ENCODE results near the gene CIAO1.
"Not testable (repeated sequence)": the region's sequence is repeated elsewhere in the genome, so short reads cannot be mapped to it uniquely, and the experiment has no call there.

Gene CIAO1

DNA sequence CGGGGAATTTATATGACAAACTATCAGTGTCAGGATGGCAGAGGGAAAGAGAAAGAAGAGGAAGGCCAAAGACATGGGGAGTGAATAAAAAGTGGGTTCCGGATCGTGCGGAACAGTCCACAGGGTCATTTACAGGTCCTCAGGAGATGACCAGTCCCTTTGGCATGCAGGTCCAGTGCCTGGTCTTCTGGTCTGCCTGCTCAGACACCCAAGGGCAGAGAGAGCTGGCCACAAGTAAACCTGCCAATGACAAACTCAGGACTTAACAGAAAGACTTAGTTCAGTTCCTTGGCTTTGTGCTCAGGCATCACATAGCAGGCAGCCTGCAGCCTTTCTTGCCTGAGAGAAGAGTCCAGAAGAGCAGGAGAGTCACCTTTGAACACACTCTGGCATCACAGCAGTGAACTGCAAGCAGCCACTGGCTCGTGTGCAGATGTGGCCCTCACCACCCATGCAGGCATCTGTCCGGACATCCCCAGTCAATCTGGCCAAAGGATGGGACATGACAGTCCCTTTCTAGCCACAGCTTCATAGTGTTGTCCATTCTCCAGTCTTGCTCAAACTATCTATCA is 14.2 kb upstream of the CIAO1 start:
- no peak for DNase-seq

DNA sequence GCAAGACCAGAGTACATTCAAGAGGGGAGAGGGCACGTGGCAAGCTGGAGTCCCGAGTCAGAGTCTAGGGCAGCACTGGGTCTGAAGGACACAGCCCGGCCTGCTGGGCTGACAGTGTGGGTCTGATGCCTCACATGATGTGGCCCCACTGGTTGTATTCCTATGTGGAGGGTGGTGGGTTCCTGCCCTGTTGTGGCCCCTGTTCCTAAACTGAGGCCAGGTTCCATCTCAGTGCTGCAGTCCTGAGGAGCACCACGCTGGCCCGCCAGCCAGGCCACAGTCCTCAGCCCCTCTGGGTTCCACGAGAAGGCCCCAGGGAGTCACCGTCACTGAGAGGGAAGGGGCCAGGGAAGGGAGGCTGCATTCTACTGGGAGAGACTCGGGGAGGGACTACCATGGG is 13.5 kb upstream of the CIAO1 start:
- no peak for DNase-seq

DNA sequence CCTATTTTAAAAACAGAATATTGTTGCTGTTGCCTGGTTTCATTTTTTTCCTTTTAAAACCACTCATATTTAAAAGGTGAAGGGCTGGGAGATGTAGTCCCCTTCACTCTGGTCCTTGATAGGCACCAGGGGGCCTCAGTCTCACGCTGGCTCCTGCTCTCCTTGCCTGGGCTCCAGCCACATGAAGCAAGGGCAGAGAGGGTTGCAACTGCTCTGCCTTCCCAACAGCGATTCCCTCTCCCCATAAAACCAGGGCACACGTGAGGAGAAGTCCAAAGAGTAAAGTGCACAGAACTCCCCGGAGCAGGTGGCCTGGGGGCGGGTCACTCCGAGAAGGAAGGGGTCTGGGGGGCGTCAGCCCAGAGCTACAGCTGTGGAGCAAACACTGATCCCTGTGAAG is 13.0 kb upstream of the CIAO1 start:
- DNase-seq = no peak

DNA sequence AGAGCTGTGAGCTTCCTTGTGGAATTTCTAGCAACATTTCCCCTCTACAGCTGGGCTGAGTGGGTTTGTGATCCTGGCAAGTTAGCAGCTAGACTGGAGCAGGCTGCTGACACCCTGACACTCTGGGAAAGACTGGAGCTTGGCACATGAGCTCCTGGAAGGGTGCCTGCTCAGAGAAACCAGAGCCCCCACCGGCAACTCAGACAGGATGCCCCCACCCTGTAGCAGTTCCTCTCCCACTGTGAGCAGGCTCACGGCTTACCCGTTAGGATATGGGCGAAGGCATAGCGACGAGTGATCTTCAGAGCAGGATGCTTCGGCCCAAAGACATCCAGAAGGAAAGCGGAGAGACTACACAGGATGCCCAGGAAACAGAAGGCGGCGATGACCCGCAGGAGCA is 11.5 kb upstream of the CIAO1 start:
- no peak for DNase-seq

DNA sequence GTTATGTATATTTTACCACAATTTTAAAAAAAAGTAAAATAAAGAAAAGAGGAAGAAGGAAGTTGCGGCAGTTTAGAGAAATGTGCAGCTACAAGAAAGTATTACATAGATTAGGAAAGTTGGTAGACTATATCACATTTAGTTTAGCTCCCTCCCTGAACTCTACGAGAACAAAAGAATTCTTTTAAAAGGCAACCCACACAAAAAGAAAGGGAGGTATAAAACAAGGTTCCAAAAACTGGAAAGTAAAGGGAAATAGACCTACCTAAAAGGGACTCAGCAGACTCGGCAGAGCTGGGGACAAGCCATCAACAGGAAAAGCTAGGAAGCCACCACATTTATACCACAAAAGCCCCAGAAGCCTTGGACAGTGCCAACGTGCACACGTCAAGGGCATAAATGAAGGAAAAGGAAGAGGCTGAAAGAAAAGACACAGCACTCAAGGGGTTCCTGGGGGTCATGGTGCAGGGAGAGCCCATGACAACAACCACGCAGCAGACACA is 9.4 kb upstream of the CIAO1 start:
- no peak for DNase-seq

DNA sequence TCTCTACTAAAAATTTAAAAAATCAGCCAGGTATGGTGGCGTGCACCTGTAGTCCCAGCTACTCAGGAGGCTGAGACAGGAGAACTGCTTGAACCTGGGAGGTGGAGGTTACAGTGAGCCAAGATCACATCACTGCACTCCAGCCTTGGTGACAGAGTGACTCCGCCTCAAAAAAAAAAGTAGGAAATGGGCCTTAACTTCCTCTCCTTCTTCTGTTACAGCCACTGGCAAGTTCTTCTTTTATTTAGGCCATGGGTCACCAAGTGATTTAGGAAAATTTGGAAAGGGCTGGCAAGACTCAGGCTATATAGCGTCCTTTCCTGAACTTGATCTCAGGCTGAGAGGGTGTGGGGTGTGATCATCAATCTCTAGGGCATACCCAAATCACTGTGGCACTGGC is 8.3 kb upstream of the CIAO1 start:
- not testable (repeated sequence) for DNase-seq

DNA sequence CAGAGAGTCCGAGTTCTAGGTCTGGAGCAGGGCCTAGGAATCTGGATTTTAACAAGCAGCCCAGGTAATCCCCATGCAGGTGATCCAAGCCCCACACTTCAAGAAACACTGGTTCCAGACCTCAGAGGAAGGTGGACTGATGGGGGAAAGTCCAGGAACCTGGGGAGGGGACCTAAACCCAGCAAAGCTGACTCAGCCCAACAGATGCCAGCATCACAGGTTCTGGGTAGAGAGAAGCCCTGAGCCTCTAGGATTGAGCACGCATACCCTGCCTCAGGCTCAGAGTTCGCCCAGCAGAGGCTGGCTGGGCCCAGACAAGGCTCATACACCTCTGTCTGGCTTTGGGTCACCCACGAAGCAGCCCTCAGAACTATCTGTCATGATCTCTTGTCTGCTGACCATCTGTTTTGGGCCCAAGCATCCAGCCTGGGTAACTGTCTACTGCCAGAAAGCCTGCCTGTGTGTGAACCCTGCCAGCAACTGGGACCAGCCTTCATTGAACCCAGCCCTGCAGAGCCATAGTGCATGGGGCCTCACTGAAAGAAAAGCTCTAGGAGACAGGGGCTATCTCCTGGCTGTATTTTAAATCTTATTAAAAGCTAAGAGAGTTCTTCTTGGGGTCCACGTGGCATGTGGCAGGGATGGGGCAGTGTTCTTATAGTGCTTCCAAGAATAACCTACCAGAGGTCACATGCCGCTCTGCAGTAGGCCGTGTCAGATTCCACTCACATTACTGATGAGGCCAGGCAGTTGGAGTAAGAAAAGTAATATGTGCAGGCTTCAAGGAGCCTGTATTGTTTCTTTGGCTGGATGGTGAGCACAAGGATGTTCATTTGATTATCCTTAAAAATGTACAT is 7.6 kb upstream of the CIAO1 start:
- DNase-seq = no peak

DNA sequence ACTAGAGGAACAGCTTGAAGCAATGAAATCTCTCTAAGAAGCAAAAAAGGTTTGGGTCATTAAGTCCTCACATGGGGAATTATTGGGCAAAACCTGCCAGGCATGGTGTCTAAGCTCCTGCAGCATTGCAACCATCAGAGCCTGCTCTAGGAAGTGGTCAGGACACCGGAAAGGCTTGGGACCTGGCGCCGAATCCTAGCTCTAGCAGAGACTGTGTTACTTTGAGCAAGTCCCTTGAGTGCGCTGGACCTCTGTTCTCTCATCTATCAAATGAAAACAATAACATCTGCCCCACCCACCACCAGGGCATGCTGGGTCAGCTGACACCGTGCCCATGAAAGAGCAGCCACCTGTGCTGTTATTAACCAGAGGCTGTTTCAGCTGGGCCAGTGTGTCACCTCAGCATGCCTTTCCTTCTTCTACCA is 6.5 kb upstream of the CIAO1 start:
- no peak for DNase-seq

DNA sequence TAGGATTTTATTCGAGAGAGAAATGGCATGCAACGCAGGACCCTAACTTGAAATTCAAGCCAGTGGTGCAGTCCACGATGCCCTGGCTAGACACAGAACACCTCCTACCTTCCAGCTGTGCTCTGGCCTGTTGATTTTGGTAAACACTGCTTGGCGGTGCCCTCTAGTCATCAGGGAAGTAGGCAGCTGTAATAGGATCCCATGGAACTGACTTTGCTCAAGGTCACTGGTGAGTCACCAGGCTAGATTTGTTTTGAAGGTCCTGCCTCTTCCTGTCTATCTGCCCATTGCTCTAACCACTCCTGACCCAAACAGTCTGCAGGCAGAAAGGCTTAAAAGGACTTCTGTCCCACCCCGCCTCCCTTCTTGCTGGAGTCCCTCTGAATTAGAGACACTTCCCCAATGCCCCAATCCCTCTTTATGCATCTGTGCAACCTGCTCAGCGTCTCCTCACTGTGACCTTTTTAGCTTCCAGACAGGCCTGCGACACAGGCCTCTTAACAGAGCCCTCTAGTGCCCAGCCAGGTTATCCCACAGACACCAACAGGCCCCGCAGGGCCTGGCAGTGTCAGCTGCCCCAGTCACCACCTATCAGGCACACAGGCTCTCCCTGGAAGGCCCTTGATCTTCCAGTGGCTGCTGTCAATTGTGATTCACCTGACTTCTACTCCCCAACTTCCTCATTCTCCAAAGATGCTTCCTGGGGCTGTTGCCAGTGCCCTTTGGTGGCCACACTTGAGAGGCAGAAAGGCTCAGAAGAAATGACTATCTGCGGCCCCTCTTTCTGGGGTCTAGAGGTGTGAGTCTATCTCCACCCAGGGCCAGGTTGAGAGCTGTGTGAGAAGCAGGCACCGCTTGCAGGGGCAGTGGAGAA is 5.4 kb upstream of the CIAO1 start:
- no peak for DNase-seq

DNA sequence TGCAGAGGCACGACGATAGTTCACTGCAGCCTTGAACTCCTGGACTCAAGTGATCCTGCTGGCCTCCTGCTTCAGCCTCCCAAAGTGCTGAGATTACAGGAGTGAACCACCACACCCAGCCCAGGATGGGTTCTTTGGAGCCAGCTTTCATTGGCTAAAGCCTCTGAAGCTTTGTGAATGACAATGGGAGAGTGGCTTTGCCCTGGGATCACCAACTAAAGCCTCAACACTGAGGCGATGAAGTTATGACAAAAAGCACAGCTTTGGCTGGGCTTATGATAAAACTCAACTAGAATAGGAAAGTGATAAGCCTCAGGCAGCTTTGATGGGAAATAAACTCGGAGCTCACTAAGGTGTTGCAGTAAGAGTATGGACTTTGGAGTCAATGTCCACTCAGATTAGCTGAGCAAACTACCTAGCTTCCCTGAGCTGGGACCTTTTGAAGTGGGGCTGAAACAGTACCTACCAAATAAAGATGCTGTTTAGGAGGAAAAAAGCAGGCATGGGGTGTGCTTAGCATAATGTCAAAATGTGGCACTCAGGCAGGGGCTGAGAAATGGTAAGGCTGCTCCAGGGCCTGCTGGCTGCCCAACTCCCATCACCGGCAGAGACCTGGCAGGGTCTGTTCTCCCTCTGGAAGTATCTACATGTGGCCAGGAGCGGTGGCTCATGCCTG is 4.6 kb upstream of the CIAO1 start:
- no peak for DNase-seq

DNA sequence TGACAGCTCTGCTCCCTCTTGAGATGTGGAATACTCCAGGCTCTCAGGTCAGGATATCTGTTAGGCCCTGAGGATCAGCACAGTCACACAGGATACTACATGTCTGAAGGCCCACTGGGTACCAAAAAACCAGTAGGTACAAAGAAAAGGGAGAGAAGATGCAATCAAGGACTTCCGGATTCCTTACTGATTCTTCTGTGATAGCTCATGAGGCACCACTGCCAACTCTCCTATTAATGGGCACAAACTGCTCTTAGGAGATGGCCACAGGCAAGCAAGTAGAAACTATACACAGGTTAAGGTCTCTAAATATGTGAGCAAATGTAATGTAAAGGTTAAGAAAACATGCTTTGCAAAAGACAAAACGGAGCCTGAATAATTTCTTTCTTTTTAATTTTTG is 3.7 kb upstream of the CIAO1 start:
- no peak for DNase-seq

DNA sequence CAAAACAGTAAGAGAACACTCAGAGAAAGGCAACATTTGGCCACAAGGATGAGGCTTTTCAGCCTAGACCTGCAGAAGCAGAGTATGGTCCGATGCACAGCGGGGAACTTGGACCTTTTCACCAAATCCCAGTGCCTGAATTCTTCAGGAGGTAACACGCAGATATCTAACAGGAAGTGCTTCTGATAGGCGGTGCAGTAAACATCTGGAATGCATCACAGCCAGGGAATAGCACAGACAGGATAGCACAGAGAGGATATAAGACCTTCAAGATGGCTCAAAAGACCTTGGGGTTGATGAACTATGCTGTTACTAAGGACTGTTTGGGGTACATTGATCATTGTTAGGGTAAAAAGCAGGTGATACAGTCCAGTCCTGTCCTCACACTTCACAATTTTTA is 1.9 kb upstream of the CIAO1 start:
- DNase-seq = no peak

DNA sequence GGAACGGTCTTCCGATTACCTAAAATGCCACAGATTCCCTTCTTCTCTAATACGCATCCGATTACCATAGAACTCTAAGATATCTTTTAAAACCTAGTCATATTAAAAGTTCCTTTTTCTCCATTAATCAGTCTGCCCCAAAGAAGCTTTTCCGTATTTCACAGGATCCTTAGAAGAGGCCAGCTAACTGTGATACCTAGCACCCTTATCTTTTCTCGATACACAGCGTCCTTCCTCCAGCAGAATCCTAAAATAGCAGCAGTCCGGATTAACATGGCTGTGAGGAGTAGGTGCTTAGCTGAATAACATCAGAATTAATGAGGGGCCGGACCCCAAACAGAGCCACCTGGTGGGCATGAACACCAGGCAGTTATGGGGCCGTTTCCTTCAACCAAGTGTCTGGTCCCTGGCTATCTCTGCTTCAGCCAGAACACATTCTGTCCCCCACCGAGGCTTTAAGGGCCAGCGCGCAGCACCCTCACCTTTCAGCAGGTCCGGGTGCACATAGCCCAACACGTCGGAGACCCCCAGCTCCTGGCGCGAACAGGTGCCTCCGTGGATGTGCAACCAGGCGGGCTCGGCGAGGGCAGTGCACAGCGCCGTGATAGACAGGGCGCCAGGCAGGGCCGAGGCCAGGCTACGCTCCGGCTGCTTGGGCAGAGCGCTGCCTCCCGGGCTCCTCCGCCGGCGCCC is 1.2 kb upstream of the CIAO1 start:
- peak; percentile 30 for DNase-seq

DNA sequence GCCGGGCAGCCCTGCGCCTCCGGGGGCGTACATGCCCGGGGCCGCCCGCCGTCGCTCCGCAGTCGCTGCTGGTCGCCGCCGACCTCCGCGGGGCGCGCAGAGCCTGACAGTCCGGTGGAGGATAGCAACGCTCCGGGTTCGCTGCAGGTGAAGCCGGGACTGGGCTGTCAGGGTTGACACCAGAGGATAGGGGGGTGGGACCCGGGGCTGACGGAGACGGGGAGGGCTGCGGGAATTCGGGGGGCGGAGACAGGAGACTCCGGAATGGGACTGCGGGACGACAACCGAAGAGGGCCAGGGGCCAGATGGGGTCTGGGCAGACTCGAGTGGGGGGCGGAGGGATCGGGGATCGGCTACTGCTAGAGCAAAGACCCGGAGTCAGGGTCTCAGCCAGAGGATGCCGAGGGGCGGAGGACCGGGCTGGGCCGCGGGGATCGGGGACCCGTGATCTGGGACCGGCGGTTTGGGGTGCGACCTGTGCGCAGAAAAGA is 631 bp upstream of the CIAO1 start:
- DNase-seq = peak; percentile 19

DNA sequence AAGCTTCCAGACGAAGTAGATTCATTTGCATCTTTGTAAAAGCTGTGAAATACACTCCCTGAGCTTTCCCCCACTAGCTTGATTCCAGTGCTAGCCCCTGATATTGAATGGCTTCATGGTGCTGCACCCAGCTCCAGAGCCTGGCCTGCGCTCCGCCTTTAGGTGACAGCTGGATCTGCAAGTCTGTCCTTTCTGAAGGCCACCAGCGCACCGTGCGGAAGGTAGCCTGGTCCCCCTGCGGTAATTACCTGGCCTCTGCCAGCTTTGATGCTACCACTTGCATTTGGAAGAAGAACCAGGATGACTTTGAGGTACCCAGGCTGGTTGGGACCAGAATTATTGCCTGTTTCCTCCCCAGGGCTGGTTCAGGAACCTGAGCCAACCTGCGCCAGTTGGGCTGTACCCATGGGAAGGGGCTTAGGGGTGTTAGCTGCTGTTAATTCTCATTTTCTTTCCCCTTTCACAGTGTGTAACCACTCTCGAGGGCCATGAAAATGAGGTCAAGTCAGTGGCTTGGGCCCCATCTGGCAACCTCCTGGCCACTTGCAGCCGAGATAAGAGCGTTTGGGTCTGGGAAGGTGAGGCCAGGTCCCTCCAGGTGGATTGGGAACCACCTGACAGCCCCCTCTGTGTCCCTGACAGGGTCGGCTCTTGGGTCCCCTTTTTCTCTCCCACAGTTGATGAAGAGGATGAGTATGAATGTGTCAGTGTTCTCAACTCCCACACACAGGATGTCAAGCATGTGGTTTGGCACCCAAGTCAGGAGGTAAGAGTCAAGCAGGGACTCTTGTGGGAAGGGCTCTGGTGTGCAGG is 1.3 kb downstream of the CIAO1 start:
- DNase-seq = peak; percentile 11

DNA sequence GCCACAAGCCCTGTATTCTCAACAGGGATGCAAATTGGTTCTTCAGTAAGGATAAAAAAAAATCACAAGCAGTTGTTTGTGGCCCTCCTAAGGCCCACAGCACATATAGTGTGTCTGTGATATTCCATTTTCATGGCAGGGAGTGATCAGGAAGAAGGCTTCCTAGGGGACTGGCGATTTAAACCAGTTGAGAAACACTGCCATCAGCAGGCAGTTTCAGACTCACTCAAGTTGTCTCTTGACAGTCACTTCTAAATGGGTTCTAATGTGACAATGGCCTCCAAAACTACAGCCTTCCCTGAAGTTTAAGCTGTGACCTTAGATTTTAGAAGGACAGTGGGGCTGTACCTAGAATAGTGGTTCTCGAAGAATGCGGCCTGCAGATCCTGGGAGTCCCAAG is 6.0 kb downstream of the CIAO1 start:
- DNase-seq = no peak

DNA sequence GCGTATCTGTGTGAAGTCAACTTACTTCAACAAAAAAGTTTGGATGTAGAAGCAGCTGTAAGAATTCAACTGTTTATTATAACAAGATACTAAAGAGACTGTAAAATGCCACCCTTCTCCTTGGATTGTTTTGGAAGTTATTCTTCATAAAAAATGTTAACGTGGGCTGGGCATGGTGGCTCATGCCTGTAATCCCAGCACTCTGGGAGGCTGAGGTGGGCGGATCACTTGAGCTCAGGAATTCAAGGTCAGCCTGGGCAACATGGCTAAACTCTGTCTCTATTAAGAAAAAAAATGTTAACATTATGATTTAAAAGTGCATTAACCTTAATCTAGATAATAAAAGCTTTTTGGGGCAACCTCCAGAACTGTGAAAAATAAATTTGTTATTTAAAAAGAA is 7.7 kb downstream of the CIAO1 start:
- DNase-seq = no peak

DNA sequence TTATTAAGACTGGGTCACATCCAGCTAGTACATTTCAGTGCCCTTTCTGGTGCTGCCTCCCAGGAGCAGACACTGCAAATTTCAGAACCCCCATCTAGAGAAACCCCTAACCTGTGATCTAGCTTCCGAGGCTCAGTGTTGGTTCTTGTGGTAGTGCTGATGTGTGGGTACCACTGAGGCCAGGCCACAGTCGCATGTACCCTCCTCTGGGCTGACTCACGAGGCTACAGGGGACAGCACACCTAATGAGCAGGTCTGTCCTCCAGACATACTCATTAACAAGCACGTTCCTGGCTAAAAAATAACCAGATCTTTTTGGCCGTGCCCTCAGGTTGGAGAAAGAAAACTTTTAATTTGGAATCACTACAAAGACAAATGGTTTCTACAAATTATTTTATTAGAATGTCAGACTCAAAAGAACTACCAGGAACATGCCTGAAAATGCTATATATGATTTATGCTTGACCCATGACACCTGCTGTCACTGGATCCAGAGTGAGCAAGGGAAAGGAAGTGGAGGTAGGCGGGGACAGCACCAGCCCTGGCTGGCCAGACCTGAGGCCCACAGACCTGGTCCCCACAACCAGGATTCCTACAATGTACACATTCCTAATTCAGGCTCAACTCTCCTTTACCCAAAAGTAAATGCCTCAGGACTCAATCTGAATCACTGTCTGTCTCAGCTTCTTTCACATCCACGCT is 8.5 kb downstream of the CIAO1 start:
- no peak for DNase-seq

DNA sequence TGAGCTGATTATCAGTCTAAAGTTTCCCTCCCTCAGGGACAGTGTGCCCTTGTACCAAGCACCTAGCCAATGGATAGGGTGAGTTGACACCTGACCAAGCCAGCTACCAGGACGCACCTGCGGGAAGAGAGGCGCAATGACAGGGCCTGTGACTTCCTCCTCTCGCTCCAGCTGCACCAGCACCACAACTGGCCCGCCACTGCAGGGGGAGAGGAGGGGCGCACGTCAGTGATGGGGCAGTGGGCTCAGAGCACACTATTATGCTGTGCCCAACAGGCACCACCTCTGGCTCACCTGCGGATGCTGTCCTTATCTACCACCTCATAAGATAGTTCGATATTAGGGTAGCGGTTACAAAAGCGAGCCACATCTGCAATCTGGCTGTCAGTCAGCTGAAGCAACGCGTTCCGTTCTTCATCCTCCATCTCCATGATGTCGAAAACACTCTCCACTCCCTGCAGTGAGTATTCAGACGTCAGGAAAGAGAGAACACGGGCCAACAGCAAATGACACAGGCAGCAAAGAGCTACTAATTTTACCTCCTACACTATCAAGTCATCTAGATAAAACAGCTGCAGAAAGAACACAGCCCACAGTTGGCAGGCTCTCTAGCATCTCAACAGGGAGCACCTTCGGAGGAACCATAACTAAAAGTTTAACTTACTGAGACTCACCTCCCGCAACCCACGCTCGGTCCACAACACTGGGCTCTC is 10.9 kb downstream of the CIAO1 start:
- DNase-seq = no peak

DNA sequence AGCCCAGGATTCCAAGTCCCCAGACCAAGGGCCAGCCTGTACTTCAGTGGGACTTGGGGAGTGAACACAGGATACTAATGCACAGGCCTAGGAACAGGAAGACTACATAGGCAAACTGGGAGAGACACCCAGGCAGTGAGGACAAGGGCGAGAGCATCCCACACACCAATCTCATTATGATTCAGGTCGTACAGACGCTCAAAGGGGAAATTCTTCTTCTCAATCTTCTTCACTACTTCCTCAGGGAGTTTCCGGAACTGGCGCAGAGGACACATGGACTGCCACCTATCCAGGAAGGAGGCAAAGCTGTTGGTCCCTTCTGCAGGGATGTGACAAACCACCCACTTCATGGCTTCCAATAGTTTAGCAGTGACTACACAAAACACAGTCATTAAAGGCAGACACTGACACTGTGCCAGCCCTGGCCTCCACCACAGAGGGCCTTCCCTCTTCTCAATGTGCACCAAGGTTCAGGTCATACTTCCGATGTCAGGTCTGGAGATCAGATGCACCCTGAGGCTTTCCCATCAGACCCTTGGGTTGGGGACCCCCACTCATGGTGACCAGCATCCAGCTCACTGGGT is 21.3 kb downstream of the CIAO1 start:
- no peak for DNase-seq
